A204.1 (cell line): ENCODE measurements around the gene DUXB.

Source experiments
- FAIRE-seq: peaks from 2 replicates; lab custom pipeline; 2012; peaks lifted over from hg19 to GRCh38; lab: Jason Lieb, UNC

DUXB gene

DNA sequence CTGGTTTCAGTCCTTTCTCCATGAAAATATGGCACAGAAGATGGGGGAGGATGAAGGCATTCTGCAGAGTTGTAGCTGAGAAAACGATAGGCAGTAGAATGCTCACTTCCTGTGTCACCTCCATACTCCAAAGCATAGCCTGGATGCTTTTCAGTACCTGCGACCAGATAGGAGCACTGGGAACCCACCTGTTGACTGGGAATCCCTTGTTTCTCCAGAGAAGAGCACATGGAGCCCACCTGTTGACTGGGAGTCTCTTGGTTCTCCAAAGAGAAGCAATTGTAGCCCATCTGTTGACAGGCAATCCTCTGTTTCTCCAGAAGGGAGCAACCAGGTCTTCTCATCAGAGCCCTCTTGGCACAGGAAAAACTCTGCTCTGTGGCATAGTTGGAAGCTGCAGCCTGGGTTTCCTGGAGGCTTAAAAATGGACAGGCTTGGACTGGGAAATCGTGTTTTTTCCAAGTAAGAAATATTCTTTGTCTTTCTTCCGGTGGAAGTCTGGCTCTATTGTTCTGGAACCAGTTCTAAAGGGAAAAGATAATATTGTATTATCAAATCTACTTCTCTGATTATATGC, 40.4 kb downstream of the DUXB start:
- no peak for FAIRE-seq

DNA sequence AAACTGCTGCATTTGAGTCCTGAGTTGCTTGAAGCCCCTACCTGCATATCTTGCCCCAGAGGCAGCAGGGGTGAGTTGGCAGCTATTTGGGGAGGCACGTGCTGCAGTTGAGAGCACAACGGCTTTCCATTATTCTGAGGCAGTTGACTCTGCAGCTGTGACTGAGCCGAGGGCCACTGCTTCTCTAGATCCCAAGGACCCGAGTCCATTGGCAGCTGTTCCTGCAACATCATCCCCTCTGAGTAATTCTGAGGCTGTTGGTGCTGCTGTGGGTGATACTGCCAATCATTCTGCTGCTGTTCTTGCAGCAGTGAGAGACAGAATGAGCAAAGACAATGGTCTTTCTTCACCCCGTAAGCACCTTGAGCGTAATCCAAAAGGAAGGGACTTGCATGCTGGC, 40.9 kb downstream of the DUXB start:
- FAIRE-seq = no peak

DNA sequence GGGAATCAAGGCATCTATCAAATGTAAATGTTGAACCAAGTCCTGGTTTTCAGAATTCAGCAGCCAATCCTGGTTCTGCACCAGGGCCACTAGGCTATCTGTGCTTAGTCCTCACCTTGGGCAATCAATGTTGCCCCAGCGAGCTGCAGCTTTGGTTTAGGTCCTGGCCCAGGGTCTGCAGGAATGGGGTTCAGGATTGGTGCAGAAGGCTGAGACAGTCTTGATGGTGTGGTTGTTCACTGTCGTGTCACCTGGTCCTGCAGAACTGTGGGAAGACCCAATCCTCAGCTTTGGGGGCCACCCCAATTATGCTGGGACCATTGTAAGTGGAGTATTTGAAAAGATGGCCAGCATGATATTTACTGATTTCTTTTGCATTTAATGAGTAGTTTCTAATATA, 43.1 kb downstream of the DUXB start:
- FAIRE-seq = no peak

DNA sequence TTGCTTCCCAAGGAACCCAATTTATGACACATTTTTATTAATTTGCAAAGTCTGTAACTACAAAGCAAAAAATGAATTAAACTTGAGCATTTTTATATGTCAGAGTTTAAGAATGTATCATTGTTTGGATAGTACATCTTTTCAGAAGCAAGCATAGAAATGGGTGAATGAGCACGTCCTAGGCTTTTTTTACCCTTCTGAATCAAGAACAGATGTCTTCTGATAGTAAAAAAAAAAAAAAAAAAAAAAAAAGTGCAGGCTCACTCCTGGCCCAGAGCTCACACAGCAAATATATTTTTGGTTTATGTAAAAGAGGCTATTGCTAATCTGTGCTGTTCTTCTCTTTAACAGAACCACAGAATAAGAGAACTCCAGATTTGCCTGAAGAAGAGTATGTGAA, 47.3 kb downstream of the DUXB start:
- FAIRE-seq = no peak

DNA sequence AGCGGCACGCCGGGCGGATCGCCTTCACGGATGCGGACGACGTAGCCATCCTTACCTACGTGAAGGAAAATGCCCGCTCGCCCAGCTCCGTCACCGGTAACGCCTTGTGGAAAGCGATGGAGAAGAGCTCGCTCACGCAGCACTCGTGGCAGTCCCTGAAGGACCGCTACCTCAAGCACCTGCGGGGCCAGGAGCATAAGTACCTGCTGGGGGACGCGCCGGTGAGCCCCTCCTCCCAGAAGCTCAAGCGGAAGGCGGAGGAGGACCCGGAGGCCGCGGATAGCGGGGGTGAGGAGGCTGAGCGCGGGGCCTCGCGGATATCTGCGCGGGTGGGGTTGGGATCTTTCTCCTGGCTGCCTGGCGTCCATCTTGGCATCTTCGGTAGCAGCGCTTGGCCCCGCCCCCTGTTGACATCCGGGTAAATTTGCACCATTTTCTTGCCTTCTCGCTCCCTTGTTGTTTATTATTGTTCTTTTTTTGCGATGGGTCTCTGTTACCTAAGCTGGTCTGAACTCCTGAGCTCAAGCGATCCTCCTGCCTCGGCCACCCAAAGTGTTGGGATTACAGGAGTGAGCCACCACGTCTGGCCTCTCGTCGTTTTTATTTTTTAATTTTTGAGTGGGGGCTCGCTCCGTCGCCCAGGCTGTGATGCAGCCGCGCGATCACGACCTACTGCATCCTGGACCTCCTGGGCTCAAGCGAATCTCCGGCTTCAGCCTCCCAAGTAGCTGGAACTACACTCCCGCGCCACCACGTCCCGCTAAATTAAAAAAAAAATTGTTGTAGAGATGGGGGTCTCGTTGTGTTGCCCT, 52.8 kb downstream of the DUXB start:
- no peak for FAIRE-seq

DNA sequence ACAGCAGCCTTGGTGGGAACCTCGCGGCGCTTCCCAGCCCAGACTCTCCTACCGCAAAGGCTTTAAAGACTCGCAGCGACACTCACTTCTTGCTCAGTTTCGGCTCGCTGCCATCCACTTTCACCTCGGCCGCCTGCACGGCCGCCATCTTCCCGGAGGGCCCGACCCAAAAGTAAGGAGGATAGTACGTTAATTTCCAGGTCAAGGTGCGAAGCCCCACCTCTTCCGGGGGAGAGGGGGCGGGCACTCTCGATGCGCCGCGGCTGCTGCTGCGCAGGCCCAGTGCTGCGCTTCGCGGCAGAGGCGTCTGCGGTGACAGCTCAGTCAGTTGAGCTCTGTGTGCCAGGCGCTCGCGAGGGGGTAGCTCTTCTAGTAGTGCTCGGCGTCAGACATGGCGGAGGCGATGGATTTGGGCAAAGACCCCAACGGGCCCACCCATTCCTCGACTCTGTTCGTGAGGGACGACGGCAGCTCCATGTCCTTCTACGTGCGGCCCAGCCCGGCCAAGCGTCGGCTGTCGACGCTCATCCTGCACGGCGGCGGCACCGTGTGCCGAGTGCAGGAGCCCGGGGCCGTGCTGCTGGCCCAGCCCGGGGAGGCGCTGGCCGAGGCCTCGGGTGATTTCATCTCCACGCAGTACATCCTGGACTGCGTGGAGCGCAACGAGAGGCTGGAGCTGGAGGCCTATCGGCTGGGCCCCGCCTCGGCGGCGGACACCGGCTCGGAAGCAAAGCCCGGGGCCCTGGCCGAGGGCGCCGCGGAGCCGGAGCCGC, 53.6 kb downstream of the DUXB start, which contains the start of the genes KARS1 and TERF2IP:
TSS of gene KARS1 (minus strand) at position 174 of the 773 bp plus-strand sequence. CDS start at position 148, 26 bp downstream.
TSS of gene TERF2IP (plus strand) at position 282 of the 773 bp plus-strand sequence. CDS start at position 392, 110 bp downstream.
- peak; percentile 43 for FAIRE-seq

DNA sequence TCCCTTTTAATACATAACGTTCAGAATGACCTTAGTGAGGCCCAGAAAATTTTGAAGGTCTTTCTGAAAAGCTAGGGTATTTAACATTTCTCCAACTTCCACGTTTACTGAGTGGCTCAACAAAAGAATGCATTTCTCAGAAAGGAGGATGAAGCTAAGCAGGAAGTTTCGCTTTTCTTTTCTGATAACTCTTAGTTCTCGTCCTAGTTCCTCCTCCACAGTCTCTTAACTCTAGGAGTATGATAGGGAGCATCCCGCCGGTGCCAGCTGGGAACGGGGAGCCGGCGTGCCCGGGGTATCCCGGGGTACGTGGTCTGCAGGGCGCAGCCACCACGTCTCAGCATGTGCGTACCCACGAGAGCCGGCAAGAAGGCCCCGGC, 54.2 kb downstream of the DUXB start:
- FAIRE-seq = no peak

DNA sequence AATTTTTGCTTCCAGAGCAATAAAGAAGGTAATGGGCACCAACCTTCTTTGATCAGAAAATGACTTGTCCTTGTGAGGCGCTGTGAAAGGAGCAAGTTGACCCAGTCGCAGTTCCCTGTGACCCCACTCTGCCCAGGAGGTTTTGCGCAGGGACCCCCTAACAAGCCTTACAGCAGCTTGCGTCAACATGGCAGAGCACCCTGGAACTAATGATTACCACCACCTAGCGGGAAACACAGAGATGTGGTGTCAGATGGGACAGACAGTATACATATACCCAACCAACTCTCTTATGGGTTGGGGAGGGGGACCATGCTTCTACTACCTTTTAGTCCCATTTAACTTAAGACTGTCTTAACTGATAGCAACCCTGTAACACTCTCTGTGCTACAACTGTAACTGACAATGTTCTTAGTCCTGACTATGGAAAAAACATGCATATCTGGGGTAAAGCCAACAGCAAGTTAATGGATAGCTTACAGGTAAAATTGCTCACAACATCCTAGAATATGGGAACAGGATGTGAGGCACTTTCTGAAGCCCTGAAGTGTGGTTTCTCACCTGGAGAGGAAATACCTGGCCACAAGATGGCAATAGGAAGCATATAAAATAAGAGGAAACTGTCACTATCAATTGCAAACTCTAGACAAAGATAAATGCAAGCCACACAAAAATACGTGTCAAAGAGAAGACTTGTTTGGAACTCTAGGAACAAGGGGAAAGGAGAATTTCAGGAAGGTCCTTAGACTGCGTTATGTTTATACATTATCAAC, 56.8 kb downstream of the DUXB start:
- FAIRE-seq = no peak
